ENCODE data around the gene LRRC4.

Gene LRRC4

DNA sequence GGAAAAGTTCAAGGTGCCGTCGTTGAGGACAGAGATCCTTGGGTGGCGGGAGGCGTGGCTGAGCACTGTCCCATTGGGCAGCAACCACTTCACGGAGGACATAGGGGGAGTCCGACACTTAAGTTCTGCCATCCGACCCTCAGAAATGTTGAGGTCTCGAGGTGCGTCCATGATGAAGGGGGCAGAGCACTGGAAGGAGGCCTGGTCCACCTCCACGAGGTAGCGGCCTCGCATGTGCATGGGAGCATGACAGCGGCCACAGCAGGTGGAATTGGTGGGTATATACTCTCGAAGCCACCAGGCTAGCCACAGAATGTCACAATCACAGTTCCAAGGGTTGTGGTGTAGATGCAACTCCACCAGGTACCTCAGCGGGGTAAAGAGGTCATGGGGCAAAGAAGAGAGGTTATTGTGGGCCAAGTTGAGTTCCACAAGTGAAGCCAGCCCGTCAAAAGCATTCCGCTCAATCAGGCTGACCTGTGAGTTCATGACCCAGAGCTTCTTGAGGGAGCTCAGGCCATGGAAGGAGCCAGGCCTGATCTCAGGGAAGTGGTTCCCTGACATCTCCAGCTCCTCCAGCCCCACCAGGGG is 1.7 kb downstream of the LRRC4 start:
- no peak for DNase-seq

GRCh38 chr7:128027485-128027980 is 3.7 kb downstream of the LRRC4 start:
- no peak for DNase-seq

DNA sequence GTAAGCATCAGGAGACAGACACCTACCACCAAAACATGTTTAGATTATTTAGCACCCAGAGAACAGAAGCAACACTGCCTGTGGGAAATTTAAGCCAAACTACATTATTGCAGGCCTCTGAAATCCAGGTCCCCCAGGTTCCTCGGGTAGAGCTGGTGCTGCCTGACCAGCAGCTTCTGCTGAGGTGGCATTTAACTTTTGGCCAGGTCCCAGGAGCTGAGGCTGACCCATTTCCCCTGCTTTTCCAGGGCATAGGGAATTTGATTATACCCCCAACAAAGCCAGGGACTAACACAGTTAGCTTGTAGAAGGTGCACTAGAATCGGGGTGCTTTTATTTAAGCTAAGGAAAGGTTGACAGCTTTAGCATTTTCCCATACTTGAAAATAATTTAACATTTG is 4.7 kb downstream of the LRRC4 start:
- DNase-seq = no peak

GRCh38 chr7:128025819-128026218 is 5.4 kb downstream of the LRRC4 start:
- DNase-seq = no peak

GRCh38 chr7:128025380-128025779 is 5.9 kb downstream of the LRRC4 start:
- DNase-seq = no peak

DNA sequence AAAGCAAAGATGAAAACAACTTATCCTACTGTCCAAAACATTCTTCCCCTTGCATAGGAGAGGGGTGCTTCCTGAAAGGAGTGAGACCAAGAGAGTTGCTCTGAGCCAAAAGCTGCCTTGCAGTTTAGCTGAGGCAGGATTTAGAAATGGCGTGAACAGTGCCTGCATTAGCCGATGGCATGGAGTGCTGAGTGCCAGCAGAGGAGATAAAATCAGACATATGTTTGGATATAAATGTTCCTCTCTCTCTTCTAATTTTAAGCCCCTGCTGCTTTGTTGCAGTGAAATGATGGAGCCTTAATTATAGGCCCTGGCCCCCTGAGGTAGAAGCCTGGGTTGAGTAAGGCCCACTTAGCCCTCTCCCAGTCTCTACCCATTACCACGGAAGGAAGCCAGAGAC is 7.1 kb downstream of the LRRC4 start:
- DNase-seq = no peak

GRCh38 chr7:128022631-128023532 is 8.4 kb downstream of the LRRC4 start:
- DNase-seq = no peak

- no peak for DNase-seq
These were observed 9.9 kb downstream of the LRRC4 start for GRCh38 chr7:128021366-128021765.

- no peak for DNase-seq
These were observed 11.1 kb downstream of the LRRC4 start for GRCh38 chr7:128020159-128020558.

DNA sequence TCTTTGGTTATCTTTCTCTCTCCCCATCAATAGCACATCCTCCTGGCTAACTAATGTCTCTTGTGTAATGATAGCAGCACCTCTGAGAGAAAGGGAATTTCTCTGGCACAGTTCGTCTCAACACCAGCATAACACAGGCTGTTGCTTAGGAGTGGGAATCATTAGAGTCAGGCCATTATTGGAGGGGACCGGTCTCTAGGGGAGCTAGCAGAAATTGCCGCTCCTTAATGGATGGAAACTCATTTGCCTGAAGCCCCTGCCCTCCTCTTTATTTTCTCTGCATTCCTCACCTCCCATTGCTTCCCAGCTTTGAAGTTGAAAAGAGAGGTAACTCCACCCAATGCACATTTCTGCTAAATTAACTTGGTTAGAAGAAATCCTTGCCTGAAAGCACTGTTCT is 11.9 kb downstream of the LRRC4 start:
- no peak for DNase-seq

DNA sequence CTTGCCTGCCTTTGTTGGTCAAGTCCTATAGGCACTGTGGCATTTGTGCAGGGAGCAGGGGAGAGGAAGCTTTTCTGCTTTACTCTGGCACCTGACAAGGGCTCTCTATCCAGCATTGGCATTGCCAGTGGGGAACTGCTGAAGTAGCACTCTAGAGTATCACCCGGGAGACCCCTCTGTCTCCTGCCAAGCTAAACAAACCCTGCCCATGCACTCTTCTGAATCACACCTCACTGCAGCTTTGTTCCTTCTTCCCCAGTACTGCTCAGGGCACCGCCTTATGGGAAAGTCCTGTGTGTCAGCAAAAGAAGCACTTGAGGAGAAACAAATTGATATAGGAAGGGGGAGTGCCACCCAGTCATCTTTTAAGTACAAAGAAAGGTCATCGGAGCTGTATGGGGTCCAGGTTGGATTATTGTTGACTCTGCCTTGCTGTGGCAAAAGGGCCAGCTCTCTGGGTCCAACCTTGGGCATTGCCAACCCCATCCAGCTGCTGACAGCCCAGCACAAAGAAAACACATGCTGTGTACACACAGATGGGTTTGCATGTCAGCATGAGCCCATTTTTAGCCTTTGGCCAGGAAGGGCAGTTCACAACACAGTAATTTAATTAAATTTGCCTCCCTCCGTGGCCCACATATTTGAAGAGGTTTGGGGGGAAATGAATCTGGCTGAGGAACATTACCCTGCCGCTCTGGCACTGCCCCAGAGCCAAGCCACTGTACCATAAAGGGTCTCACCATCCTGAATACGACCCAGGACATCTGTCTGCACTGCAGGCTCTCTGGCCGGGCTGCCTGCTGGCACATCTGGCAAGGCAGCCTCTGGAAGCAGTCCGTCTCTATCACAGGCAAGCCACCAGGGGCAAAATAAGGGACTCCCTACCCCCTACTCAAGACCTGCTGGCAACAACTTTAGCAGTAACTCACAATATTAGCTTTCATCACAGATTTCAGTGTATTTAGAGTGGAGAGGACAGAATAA is 13.1 kb downstream of the LRRC4 start:
- DNase-seq = no peak

GRCh38 chr7:128017460-128017859 is 13.8 kb downstream of the LRRC4 start:
- no peak for DNase-seq

- DNase-seq = no peak
These were observed 16.4 kb downstream of the LRRC4 start for GRCh38 chr7:128014811-128015210.

DNA sequence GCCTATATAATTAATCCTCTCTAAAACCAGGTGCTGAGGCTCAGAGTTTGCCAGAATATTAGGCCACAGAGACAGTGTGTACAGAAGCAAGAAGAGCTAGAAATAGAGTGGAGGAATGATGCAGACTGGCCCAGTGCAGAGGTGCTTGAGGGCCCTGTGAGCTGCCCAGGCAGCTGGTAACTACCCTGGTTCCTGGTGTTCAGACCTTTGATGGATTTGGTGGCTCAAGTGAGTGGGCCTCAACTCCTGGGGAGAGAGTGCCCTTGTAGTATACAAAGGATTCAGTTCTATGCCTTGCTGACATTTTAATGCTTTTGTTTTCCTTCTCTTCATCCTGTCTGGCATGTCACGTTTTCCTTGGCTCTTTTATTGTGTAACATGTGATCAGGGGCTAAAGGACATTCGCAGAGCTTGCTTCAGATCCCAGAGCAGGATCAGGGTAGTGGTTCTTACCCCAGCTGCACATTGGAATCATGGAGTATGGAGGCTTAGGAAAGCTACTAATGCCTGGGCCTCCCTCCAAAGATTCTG is 20.0 kb downstream of the LRRC4 start:
- DNase-seq = no peak

DNA sequence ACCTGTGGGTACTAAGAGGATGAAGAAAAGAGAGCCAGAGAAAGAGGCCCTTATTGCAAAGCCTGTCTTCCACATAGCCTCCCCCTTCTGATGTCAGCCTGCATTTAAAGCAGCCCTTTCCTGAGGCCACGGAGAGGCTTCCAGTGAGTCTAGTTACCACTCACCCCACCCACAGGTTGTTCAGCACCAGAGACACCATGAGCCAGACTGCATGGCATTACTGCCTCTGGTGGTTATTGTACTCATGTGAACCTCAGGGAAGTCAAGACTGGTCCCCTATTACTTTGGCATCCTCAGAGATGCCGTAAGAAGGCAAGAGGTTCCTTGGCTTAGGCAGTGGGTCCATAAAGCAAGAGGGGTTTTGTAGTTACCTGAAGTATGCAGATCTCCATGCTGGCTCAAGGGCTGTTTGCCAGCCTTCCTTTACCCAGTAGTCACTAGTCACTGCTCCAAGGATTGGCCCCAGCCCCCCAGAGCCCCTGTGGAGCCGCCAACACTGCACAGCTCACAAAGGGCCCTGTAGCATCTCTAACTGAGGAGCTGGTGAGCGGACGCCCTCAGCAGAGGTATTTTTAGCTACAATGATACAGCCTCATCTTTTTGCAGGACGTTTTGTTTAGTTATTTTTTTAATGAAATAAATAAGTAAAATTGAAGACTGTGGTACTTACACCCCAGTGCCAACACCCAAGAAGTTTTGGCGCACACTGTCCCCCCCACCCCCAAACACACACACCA is 20.7 kb downstream of the LRRC4 start:
- DNase-seq = no peak

DNA sequence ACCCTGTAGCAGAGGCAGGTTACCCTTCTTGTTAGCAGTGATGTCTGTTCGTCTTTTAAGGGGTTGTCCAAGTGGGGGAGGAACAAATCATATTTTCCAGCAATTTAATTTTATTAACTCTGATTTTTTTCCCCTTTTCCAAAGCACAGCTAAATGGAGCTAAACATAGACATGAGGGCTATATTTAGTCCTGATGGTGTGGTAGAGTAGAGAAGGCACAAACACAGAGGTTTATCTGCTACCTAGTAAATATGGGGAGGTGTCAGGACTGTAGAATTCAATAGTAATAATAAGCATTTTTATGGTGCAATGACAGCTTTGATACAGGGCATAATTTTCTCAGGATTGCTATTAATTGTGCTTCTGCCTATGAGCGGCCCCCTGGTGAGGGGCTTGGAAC is 22.5 kb downstream of the LRRC4 start:
- no peak for DNase-seq

DNA sequence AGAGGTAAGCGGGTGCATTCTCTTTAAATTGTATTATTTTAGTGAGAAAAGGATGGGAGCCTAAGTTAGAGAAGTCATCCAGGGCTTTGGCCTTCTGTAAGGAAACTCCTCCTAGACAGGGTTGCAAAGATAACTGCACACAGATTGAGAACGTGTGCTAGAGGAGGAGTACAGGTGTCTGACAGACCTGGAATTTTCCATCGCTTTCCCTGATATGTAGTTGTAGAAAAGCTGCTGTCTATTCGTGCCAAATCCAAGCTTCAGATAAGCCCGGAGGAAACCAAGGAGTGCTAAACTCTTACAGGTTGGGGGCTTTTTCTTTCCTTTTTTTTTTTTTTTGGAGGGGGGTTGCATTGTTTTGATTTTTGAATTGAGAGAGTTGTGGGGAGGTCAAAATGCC is 23.1 kb downstream of the LRRC4 start:
- no peak for DNase-seq

- DNase-seq = no peak
These were observed 23.9 kb downstream of the LRRC4 start for GRCh38 chr7:128007303-128007680.

DNA sequence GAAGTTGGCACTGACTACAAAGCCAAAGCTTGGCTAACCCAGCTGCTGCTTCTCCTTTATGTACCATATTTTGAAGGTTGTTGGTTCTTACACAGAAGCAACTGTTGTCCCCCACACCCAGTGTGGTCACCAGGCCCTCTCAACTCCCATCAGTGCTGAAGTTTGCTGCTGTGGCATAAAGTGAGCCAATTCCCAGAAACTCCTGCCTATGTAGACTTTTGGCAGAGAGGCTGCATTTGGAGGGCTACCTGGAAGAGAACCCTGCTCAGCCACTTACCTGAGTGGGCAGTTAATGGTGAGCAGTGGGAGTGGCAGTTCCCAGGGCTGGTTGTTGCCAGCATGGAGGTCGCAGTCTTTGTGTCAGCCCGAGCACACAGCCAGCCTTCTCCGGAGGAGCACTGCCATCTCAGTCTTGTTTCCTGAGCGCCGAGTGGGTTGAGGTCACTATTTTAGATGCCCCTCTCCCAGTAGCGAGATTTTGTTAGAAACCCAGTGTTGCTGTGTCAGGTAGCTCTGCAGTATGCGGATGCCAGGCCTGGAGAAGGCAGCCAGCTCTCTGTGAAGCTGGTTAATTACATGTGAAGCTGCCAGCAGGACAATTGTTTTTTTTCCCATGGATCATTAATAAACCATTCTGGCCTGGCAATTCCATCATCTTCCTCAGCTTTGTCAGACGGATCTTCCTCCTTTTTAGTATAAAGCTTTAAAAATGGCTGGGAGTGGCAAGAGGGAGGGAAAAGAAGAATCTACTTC is 24.5 kb downstream of the LRRC4 start:
- DNase-seq = no peak

- no peak for DNase-seq
These were observed 25.5 kb downstream of the LRRC4 start for GRCh38 chr7:128005759-128006159.

DNA sequence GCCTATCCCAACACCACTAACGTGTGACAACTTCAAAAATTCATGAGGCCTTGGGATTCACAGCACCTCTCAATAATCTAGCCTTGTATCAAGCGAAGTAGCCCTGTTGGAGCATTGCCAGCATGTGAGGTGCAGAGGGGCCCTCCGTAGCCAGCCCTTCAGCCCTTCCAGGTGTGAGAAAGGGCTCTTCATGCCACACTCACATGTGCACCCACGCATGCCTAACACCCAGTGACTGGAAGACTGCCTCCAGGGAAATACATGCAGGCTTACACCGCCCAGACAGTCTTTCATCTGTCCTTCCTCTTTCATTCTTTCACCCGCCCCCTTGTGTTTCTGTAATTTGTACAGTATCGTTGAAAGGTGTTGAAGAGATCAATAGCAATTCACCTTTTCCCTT is 26.1 kb downstream of the LRRC4 start:
- no peak for DNase-seq

Data from activated T-cell treated with anti-CD3 and anti-CD28 coated beads for 4 hours (primary cell).